Stimulated activated naive B cell treated with anti-CD40 and anti-IgM and Interleukin-4, amounts not matched to agents 10 μg/mL and 1 μg/mL and 100 μg/mL, for 72 hours (primary cell): ENCODE measurements around the gene NPAS2.

ENCODE experiments used
- ATAC-seq, 2 donors: fragments of 150-1000 bp; cut with Tn5 transposase; replicated peaks; 2 replicates each; pipeline ENCODE4 v1.10.0; 2021; ENCODE audit warnings: moderate library complexity in 1 of 2
- DNase-seq: peaks from one replicate; pipeline ENCODE4 v3.0.0; 2021
- H3K27ac Mint-ChIP-seq: one replicate; pipeline ENCODE4 v1.8.0; 2022; ENCODE audit warnings: mild to moderate bottlenecking, mixed read lengths
- H3K27me3 Mint-ChIP-seq, 2 donors: one replicate each; pipeline ENCODE4 v1.8.0; 2022; ENCODE audit warnings: mixed read lengths in 2 of 2
- H3K36me3 Mint-ChIP-seq, 2 donors: one replicate each; pipeline ENCODE4 v1.8.0; 2022; ENCODE audit warnings: mixed read lengths in 2 of 2, mild to moderate bottlenecking in 1 of 2
- H3K4me1 Mint-ChIP-seq, 2 donors: one replicate each; pipeline ENCODE4 v1.8.0; 2022; ENCODE audit warnings: mixed read lengths in 2 of 2, mild to moderate bottlenecking in 1 of 2
- H3K4me3 Mint-ChIP-seq, 2 donors: one replicate each; pipeline ENCODE4 v1.8.0; 2022; ENCODE audit warnings: mild to moderate bottlenecking in 2 of 2, mixed read lengths in 2 of 2, moderate library complexity in 1 of 2
- H3K9me3 Mint-ChIP-seq, 2 donors: one replicate each; pipeline ENCODE4 v1.8.0; 2022; ENCODE audit warnings: mixed read lengths in 2 of 2, mild to moderate bottlenecking in 1 of 2

The NPAS2 gene

GRCh38 chr2:100976061-100976460 is 156.1 kb downstream of the NPAS2 start:
- Mint-ChIP-seq H3K36me3 (no peaks in the 10 kb centered on the region), H3K27ac (no peak overlapping the region), H3K4me3 (no peak overlapping the region), H3K4me1 (peaks cover 23 to 31% of the 10 kb centered on the region in 2 donors), H3K27me3 (peaks cover 18 to 28% of the 10 kb centered on the region in 2 donors), H3K9me3 (no peaks in the 10 kb centered on the region)
- ATAC-seq (no peak), DNase-seq (no peak)

DNA sequence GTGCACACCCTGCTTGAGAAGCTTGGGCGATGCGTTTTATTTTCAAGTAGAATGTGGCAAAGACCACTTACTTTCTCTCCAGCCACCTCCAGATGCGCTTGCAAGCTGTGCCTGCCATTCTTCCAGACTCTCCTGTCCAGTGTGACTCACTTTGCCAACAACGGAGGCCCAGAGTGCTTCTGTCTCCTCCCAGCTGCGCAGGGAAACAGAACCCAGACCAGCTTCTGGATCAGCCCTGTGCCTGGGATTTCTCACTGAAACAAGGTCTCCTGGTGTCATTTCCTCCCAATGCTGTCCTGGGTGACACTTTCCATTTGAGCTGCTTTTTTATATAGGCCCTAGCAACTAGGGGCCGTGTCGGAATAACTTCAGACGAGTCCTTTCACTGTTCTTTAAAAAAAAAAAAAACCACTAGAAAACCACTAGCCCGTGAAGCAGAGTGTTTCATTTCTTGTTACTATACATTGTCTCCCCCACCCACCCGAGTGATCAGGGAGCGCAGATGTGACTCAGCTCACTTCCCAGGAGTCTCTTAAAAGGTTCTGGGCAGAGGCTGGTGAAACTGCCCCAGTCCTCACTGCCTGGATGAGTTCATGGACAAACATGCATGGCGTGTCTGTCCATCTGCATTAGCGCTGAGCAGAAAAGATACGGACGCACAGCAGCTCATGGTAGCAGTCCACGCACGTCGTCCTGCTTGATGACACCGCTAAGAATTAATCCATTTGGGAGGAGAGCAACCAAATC is 156.9 kb downstream of the NPAS2 start:
- H3K9me3 Mint-ChIP-seq = no peaks in the 10 kb centered on the region
- H3K4me1 Mint-ChIP-seq = peaks cover 23 to 31% of the 10 kb centered on the region in 2 donors
- H3K27me3 Mint-ChIP-seq = peaks cover 16 to 22% of the 10 kb centered on the region in 2 donors
- peak; percentile 69 for DNase-seq
- H3K36me3 Mint-ChIP-seq = no peaks in the 10 kb centered on the region
- peak overlapping the region; percentile 49 to 68 for H3K4me3 Mint-ChIP-seq
- H3K27ac Mint-ChIP-seq = peak overlapping the region; percentile 93
- peak; percentile 96 to 97 for ATAC-seq

DNA sequence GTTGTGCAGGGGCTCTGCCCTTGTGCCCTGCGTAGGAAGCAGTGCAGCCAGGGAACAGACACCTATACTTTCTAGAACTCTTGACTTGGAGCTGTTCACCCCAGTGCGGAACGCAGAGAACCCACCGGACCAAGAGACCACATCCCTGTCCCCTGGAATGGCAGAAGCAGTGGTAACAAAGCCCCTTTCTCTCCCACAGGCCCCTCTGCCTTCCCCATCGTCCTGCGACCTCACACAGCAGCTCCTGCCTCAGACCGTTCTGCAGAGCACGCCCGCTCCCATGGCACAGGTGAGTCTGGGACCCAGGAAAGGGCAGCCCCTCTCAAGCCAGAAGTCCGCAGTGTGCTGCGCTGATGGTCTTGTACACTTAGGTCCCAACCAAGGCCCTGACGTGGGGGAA is 157.6 kb downstream of the NPAS2 start:
- Mint-ChIP-seq H3K27ac (peak overlapping the region; percentile 91), H3K4me1 (peaks cover 23 to 31% of the 10 kb centered on the region in 2 donors), H3K27me3 (peaks cover 19 to 23% of the 10 kb centered on the region in 2 donors), H3K36me3 (no peaks in the 10 kb centered on the region), H3K9me3 (no peaks in the 10 kb centered on the region), H3K4me3 (peak overlapping the region in 1 of 2 donors; percentile 31)
- DNase-seq (no peak), ATAC-seq (no peak)

- Mint-ChIP-seq H3K36me3 (no peaks in the 10 kb centered on the region), H3K4me3 (no peak overlapping the region), H3K27me3 (peaks cover 16 to 21% of the 10 kb centered on the region in 2 donors), H3K4me1 (peaks cover 23 to 31% of the 10 kb centered on the region in 2 donors), H3K27ac (peak overlapping the region; percentile 75), H3K9me3 (no peaks in the 10 kb centered on the region)
- no peak for ATAC-seq
- DNase-seq = no peak
These were observed 158.7 kb downstream of the NPAS2 start for GRCh38 chr2:100978582-100979191.

GRCh38 chr2:100980046-100980445 is 160.1 kb downstream of the NPAS2 start:
- H3K4me3 Mint-ChIP-seq = no peak overlapping the region
- peaks cover 15 to 21% of the 10 kb centered on the region in 2 donors for H3K27me3 Mint-ChIP-seq
- no peak for ATAC-seq
- DNase-seq = no peak
- no peaks in the 10 kb centered on the region for H3K9me3 Mint-ChIP-seq
- peaks cover 25 to 31% of the 10 kb centered on the region in 2 donors for H3K4me1 Mint-ChIP-seq
- no peak overlapping the region for H3K27ac Mint-ChIP-seq
- H3K36me3 Mint-ChIP-seq = no peaks in the 10 kb centered on the region

- H3K36me3 Mint-ChIP-seq = no peaks in the 10 kb centered on the region
- no peak overlapping the region for H3K4me3 Mint-ChIP-seq
- peaks cover 13 to 21% of the 10 kb centered on the region in 2 donors for H3K27me3 Mint-ChIP-seq
- peaks cover 27 to 30% of the 10 kb centered on the region in 2 donors for H3K4me1 Mint-ChIP-seq
- no peak for DNase-seq
- H3K27ac Mint-ChIP-seq = no peak overlapping the region
- no peak for ATAC-seq
- H3K9me3 Mint-ChIP-seq = no peaks in the 10 kb centered on the region
These were observed 161.1 kb downstream of the NPAS2 start for GRCh38 chr2:100981011-100981410.

- H3K4me1 Mint-ChIP-seq = peaks cover 14 to 16% of the 10 kb centered on the region in 2 donors
- H3K27ac Mint-ChIP-seq = no peak overlapping the region
- DNase-seq (no peak), ATAC-seq (no peak)
- H3K27me3 Mint-ChIP-seq = peaks cover 13 to 21% of the 10 kb centered on the region in 2 donors
- H3K4me3 Mint-ChIP-seq = no peak overlapping the region
- H3K9me3 Mint-ChIP-seq = no peaks in the 10 kb centered on the region
- no peaks in the 10 kb centered on the region for H3K36me3 Mint-ChIP-seq
These were observed 162.5 kb downstream of the NPAS2 start for GRCh38 chr2:100982431-100982861.

DNA sequence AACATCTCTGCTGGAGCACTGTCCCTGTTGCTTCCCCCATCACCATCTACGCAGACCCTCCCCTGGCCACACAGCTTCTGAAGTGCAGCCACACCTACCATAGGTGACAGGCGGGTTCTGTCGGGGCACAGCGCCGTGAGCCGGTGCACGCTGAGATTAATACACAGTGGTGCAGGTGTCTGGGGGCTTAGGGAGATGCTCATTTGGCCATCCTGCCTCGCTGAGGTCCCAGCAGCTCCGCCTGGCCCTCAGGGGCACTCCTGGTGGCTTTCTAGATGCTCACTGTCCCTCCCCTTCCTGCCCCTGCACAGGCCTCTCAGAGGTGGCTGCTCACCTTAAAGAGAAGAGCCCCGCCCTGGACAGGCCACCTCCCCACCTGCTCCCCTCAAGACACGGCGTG is 163.3 kb downstream of the NPAS2 start:
- peaks cover 8 to 12% of the 10 kb centered on the region in 2 donors for H3K4me1 Mint-ChIP-seq
- DNase-seq (no peak), ATAC-seq (no peak)
- H3K9me3 Mint-ChIP-seq = no peaks in the 10 kb centered on the region
- H3K27ac Mint-ChIP-seq = no peak overlapping the region
- no peak overlapping the region for H3K4me3 Mint-ChIP-seq
- H3K36me3 Mint-ChIP-seq = no peaks in the 10 kb centered on the region
- H3K27me3 Mint-ChIP-seq = peaks cover 13 to 21% of the 10 kb centered on the region in 2 donors

- Mint-ChIP-seq H3K36me3 (no peaks in the 10 kb centered on the region), H3K27ac (no peak overlapping the region), H3K27me3 (peaks cover 13 to 21% of the 10 kb centered on the region in 2 donors), H3K9me3 (no peaks in the 10 kb centered on the region), H3K4me3 (no peak overlapping the region), H3K4me1 (peaks cover 2 to 8% of the 10 kb centered on the region in 2 donors)
- DNase-seq (no peak), ATAC-seq (no peak)
These were observed 163.9 kb downstream of the NPAS2 start for GRCh38 chr2:100983684-100984310.

DNA sequence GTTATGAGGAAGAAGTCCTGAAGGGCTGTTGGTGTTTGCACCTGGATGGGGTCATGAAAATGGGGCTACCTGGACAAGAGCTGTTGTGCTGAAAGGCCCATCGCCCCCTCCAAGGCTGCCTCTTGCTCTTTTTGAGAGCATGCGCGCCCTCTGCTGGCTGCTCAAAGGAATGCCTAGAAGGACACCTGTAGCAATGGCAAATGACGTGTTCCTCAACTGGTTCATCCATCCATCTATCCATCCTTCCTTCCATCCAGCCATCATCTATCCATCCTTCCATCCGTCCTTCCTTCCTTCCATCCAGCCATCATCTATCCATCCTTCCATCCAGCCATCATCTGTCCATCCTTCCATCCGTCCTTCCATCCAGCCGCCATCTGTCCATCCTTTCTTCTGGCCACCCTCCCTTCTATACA is 165.0 kb downstream of the NPAS2 start:
- Mint-ChIP-seq H3K27me3 (peaks cover 13 to 21% of the 10 kb centered on the region in 2 donors), H3K9me3 (no peaks in the 10 kb centered on the region), H3K4me1 (peaks cover 0 to 7% of the 10 kb centered on the region in 2 donors), H3K4me3 (no peak overlapping the region), H3K36me3 (no peaks in the 10 kb centered on the region), H3K27ac (no peak overlapping the region)
- DNase-seq (peak; percentile 47), ATAC-seq (peak; percentile 85 to 88)

DNA sequence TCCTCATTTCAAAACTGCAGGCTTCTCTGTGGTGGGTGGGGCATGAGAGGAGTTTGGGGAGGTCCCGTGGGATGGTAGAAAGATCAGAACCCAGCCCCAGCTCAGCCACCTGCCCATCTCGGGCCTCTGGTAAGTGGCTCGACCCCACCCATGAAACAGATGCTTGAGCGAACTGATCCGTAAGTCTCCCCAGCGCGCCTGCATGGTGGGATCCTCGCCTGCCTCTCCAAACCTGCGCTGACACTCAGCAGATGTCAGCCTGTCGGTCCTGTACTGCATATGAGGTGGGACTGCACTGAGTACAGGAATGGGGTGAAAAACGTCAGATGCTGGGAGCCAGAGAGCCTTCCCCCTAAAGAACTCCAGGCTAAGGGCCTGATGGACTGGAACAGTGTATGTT is 166.2 kb downstream of the NPAS2 start:
- Mint-ChIP-seq H3K4me1 (peaks cover 0 to 4% of the 10 kb centered on the region in 2 donors), H3K9me3 (no peaks in the 10 kb centered on the region), H3K27ac (no peak overlapping the region), H3K4me3 (no peak overlapping the region), H3K27me3 (peaks cover 13 to 17% of the 10 kb centered on the region in 2 donors), H3K36me3 (no peaks in the 10 kb centered on the region)
- DNase-seq = no peak
- ATAC-seq = no peak

DNA sequence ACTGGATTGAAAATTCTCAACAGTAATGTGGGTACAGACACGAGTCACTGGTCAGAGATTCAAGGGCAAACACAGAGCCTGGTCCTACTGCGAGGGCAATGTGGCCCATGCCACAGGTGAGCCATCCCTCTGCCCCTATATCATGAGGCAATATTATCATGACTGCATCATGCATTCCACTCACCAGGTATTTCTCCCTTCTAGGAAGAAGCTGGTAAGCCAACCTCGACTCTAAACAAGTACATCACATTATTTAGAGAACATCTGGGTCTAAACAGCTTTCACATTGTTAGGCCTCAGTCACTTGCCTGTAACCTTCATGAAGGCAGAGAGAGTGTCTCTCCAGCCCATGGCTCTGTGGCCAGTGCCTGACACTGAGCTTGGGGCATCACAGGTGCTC is 167.6 kb downstream of the NPAS2 start:
- Mint-ChIP-seq H3K27ac (no peak overlapping the region), H3K36me3 (no peaks in the 10 kb centered on the region), H3K4me3 (no peak overlapping the region), H3K9me3 (peaks cover 0 to 2% of the 10 kb centered on the region in 2 donors), H3K4me1 (peaks cover 8 to 10% of the 10 kb centered on the region in 2 donors), H3K27me3 (peaks cover 7 to 9% of the 10 kb centered on the region in 2 donors)
- DNase-seq (no peak), ATAC-seq (no peak)

- no peak for DNase-seq
- peaks cover 0 to 2% of the 10 kb centered on the region in 2 donors for H3K9me3 Mint-ChIP-seq
- H3K36me3 Mint-ChIP-seq = no peaks in the 10 kb centered on the region
- no peak overlapping the region for H3K4me3 Mint-ChIP-seq
- peaks cover 5 to 6% of the 10 kb centered on the region in 2 donors for H3K27me3 Mint-ChIP-seq
- no peak overlapping the region for H3K27ac Mint-ChIP-seq
- peaks cover 10 to 13% of the 10 kb centered on the region in 2 donors for H3K4me1 Mint-ChIP-seq
- no peak for ATAC-seq
These were observed 168.0 kb downstream of the NPAS2 start for GRCh38 chr2:100987974-100988373.

DNA sequence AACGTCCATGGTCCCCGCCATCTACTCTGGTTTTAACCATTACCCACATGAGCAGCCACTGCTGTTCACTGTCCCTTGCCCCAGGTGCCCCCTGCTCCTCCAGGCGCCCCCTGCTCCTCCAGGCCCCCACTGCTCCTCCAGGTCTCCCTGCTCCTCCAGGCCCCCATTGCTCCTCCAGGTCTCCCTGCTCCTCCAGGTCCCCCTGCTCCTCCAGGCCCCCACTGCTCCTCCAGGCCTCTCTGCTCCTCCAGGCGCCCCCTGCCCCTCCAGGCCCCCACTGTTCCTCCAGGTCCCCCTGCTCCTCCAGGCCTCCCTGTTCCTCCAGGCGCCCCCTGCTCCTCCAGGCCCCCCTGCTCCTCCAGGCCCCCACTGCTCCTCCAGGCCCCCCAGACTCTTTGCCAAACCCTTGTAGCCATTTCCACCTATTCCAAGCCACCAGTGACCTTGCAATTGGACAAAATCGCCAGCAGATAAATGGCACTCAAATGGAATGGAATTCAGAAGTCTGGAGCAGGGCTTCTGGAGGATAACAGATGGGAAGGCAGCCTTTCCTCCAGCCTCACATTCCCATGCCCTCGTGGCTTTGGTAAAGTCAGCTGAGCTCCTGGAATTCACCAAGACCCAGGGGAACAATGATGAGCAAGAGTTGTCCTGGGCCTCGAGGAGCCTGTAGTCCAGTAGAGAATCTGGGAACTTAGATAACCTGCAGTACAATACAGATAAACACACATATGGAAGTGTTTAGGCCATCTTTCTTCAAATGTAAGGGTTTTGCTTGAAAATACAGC is 168.9 kb downstream of the NPAS2 start:
- no peak for ATAC-seq
- peaks cover 10 to 18% of the 10 kb centered on the region in 2 donors for H3K4me1 Mint-ChIP-seq
- DNase-seq = no peak
- no peaks in the 10 kb centered on the region for H3K36me3 Mint-ChIP-seq
- peaks cover 0 to 2% of the 10 kb centered on the region in 2 donors for H3K9me3 Mint-ChIP-seq
- no peak overlapping the region for H3K4me3 Mint-ChIP-seq
- H3K27ac Mint-ChIP-seq = peak overlapping the region; percentile 11
- H3K27me3 Mint-ChIP-seq = peaks cover 5 to 6% of the 10 kb centered on the region in 2 donors
